COLO668 (cell line): ENCODE results near the gene BTN3A1.

Experiments used
- DNase-seq: peaks from one replicate; lab custom pipeline; 2025; ENCODE audit not compliant: unreplicated experiment; lab: John Stamatoyannopoulos, UW

Gene BTN3A1

GRCh38 chr6:26379292-26379691 lies 22.8 kb upstream of the BTN3A1 start:
- DNase-seq, result no peak

- no peak for DNase-seq
Observed at GRCh38 chr6:26379740-26380139, 22.3 kb upstream of the BTN3A1 start.

- no peak for DNase-seq
Observed at GRCh38 chr6:26380256-26380655, 21.8 kb upstream of the BTN3A1 start.

- DNase-seq, result no peak
Observed at GRCh38 chr6:26382121-26382520, 20.0 kb upstream of the BTN3A1 start.

- peak; percentile 16 for DNase-seq
Observed at GRCh38 chr6:26383624-26384417, 18.3 kb upstream of the BTN3A1 start.

GRCh38 chr6:26385734-26386125 lies 16.3 kb upstream of the BTN3A1 start:
- no peak for DNase-seq

GRCh38 chr6:26387565-26387964 lies 14.5 kb upstream of the BTN3A1 start:
- DNase-seq, result no peak

GRCh38 chr6:26388014-26388413 lies 14.1 kb upstream of the BTN3A1 start:
- no peak for DNase-seq

- DNase-seq, result no peak
Observed at GRCh38 chr6:26388441-26388840, 13.6 kb upstream of the BTN3A1 start.

- no peak for DNase-seq
Observed at GRCh38 chr6:26389349-26389894, 12.7 kb upstream of the BTN3A1 start.

- no peak for DNase-seq
Observed at GRCh38 chr6:26390531-26390930, 11.5 kb upstream of the BTN3A1 start.

- DNase-seq, result no peak
Observed at GRCh38 chr6:26392932-26393636, 9.0 kb upstream of the BTN3A1 start.

GRCh38 chr6:26394289-26394688 lies 7.8 kb upstream of the BTN3A1 start:
- DNase-seq, result no peak

GRCh38 chr6:26398555-26398954 lies 3.5 kb upstream of the BTN3A1 start:
- no peak for DNase-seq

- DNase-seq, result no peak
Observed at GRCh38 chr6:26400626-26401025, 1.4 kb upstream of the BTN3A1 start.

- DNase-seq, result no peak
Observed at GRCh38 chr6:26401389-26401986, 587 bp upstream of the BTN3A1 start.

GRCh38 chr6:26403893-26404292 lies 1.8 kb downstream of the BTN3A1 start:
- DNase-seq, result no peak

- DNase-seq, result no peak
Observed at GRCh38 chr6:26404546-26404945, 2.5 kb downstream of the BTN3A1 start.

GRCh38 chr6:26408828-26409730 lies 7.0 kb downstream of the BTN3A1 start:
- no peak for DNase-seq

- DNase-seq, result no peak
Observed at GRCh38 chr6:26411751-26412150, 9.7 kb downstream of the BTN3A1 start.

GRCh38 chr6:26412228-26412627 lies 10.2 kb downstream of the BTN3A1 start:
- no peak for DNase-seq
